ENCODE measurements around the gene AP1M2.
"Not testable (repeated sequence)": the region's sequence is repeated elsewhere in the genome, so short reads cannot be mapped to it uniquely, and the experiment has no call there.

The AP1M2 gene

DNA sequence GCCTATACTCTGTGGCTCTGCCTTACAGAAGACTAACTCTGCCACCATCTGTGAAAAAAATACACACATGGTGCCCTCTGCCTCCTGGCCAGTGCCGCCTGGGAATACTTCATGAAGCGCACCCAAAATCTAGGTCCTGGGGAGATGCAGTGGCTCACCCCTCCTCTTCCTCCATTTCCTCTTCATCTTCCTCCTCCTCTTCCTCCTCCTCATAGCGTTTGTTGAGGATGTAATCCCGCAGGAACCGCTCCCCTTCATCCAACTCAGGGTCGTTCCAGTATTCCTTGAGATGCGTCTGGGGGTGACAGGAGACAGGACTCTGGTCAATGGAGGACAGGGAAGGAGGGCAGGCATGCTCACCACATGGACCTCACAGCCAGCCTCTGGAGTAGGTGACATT is 27.0 kb downstream of the AP1M2 start:
- no peak for DNase-seq

DNA sequence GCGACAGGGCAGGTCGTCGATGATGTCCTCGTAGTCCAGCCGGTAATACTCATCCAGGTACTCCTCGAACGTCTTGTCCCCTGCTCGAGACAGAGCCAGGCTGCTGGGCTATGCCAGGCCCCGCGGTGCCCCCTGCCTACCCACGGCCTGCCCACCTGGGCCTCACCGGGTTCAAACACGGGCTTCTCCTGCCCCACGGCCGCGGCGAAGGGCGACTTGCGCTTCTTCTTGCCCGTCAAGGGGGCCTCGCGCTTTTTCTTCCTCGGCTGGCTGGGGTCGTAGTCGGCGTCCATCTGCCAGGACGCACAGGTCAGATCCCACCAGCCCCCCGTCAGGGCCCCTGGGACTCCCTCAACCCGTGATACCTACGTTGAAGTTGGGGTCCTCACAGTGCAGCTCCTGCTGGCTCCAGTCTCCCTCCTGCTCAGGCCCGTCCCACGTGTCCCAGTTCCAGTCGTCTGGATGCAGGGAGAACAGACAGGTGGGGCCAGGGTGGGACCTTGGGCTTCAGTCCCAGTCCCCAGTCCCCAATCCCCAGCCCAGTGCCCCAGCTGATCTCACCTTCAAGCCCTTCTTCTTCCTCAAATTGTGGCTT is 29.4 kb downstream of the AP1M2 start:
- DNase-seq, result no peak

DNA sequence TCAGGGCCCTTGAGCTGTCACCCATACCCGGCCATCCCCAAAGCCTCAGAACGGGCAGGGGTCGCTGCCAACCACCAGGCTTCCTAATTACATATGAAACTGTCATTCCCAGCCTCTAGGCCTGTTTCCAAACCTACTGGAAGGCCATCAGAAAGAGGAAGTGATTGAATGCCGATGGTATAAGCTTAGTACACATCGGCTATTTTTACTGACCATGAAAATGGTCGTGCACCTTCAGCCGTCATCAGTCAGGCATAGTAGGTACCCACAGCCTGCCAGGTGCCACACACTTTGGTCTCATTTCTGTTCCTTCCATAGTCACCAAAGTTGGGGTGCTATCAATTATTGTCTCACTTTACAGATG is 31.5 kb downstream of the AP1M2 start:
- no peak for DNase-seq

DNA sequence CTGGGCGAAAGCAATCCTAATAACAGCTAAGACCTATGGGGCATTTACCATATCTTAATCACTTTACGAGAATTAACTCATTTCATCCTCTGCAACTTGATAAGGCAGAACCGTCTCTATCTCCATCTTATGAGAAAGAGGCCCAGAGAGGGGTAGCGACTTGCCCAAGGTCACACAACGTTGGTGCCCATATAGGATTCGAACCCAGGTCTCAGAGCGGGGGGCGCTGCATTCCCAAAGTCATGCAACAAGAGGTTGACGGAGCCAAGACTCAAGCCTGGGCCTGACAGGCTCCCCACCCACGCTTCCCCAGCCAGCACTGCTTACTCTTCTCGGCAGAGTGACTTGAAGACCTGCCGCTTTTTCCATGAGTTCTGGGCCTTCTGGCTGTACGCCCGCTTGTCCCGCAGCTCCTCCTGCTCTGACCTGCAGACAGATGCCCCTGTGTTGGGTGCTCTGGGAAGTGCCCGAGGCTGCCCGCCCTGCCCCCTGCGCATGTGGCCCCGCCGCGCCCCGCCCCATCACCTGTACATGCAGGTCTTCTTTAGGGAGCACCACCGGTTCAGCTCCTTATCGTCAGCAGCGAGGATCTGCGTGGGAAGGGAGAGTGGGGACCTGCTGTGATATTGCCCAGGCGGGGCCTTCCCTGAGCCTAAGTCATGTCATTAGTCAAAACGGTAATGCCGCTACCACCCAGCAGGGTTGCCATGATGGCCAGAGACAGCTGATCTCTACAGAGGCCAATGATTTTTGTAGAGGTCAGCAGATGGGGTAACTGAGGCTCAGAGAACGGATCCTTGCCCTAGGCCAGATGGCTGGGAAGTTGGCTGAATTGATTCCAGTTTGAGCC is 32.1 kb downstream of the AP1M2 start:
- DNase-seq, result no peak

DNA sequence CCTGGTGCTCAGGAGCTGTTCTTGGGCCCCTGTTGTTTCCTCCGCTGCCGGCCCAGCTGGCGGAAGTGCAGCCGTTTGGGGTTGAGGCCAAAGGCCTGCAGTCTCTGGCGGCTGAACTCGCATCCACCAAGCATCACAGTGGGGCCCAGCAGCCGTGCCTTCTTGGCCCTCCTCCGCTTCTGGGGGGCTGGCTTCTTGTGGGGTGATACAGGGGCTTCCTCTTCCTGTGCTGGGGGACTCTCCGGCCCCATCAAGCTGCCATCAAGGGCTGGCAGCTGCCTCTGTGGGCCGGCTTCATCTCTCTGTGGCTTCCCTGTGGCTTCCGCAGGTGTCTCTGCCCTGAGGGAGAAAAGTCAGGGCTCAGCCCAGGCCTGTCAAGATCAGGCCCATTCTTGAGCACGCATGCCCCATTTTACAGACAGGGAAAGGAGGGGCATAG is 33.1 kb downstream of the AP1M2 start:
- no peak for DNase-seq

DNA sequence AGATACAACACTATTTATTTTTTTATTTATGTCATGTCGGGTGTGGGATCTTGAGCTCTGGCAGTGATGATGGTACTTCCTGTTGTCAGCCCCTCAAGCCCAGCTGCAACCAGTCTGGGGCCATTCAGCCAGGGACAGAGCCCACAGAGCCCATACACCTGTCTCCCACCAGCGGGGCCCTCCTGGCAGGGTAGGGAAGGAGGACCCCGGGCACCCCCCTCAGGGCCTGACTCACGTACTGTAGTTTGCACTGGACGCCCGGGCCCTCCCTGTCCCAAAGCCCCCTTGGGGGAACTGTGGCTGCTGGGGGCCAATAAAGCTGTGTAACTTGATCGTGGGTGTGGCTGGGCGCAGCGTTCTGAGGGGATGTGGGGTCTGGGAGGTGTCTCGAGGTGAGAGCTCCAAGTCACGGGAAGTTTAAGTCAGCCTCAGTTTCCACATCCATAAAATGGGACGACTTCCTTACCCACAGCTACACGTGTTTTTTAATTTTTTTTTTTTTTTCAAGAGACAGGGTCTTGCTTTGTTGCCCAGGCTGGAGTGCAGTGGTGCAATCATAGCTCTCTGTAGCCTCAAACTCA is 33.9 kb downstream of the AP1M2 start:
- DNase-seq, result no peak

DNA sequence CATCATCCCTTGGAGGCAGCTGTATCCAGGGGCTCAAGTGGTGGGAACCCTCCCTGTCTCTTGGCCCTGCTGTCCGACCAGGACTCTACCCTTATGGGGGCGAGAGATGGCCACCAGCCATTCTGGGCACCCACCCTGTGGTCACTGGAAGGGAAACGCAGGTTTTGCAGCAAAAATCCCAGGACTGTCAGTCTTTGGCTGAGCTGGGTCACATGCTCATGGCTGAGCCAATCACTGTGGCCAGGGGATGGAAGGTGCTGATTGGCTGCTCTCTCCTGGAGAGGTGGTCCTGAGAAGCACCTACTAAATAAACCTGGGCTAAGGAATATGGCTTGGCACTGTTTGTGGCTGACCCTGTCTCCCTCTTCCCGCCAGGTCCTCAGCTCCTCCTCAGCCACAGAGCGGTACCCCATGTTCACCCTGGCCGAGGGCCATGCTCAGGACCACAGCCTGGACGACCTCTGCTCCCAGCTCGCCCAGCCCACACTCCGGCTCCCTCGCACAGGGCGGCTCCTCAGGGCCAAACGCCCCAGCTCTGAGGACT is 34.5 kb downstream of the AP1M2 start:
- DNase-seq, result no peak

DNA sequence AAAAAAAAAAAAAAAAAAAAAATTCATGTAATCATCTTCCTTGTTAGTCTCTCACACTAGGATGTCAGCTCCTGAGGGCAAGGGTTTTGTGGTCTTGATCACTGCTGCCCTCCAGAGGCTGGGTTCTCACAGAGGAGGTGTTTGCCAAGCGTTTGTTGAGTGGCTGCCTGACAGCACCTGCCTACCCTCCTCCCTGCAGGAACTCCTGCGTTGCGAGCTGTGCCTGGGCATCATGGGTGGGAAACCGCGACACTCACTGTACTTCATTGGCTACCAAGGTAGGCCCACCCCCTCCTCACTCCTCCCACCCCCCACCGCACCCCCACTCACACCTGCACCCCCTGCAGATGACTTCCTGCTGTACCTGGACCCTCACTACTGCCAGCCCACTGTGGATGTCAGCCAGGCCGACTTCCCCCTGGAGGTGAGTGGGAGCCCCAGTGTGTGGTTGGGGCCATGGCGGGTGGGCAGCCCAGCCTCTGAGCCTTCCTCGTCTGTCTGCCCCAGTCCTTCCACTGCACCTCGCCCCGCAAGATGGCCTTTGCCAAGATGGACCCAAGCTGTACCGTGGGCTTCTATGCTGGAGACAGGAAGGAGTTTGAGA is 35.3 kb downstream of the AP1M2 start:
- DNase-seq, result no peak

DNA sequence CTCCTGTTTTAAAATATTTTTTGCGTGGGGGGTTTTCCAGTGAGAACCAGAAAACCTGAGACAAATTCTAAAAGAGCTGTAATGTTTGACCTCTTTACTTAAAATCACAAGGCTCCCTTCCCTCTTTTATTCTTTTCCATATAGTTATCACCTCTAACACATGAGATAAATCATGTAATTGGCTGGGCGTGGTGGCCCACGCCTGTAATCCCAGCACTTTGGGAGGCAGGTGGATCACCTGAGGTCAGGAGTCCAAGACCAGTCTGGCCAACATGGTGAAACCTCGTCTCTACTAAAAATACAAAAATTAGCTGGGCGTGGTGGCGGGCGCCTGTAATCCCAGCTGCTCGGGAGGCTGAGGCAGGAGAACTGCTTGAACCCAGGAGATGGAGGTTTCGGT is 36.1 kb downstream of the AP1M2 start:
- not testable (repeated sequence) for DNase-seq

DNA sequence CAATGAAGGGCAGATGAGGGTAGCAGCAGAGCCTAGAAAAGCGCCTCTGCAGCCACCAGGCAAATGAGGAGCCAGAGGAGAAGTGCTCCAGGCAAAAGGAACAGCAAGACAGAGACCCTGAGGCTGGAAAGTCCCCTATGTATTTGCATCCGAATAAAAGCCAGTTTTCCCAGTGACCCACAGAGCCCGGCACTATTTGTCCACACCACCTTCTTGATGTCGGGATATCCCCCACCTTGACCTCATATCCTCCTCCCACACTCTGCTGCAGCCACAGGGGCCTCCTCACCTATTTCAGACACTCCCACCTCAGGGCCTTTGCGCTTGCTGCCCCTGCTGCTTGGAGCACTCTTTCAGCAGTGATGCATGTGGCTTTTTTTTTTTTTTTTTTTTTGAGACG is 36.8 kb downstream of the AP1M2 start:
- DNase-seq, result no peak

DNA sequence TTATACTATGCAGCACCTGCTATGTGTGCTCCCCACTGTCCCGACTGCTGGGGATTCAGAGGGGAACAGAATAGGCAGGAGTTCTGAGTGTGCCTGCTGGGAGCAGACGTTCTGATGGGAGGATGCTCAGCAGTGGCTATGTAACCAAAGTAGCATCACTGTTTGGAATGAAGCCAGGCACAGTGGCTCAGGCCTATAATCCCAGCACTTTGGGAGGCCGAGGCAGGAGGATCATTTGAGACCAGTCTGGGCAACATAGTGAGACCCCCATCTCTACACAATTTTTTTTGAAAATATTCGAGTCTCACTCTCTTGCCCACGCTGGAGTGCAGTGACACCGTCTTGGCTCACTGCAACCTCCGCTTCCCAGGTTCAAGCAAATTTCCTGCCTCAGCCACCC is 37.4 kb downstream of the AP1M2 start:
- DNase-seq, result no peak

DNA sequence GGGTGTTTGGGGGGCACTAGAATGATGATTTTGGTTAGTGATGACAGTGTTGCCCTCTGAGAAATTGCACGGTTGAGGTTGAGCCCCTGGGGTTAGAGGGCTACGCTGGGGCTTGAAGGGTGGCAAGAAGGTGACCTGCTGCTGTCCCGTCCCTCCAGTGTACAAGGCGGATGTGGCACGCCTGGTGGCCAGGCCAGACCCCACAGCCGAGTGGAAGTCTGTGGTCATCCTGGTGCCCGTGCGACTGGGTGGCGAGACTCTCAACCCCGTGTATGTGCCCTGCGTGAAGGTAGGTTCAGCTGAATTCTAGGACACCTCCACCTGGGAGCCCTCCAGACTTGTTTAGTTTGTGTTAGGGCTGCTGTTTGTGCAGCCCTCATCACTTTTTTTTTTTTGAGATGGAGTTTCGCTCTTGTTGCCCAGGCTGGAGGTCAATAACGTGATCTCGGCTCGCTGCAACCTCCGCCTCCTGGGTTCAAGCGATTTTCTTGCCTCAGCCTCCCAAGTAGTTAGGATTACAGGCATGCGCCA is 38.3 kb downstream of the AP1M2 start:
- no peak for DNase-seq

DNA sequence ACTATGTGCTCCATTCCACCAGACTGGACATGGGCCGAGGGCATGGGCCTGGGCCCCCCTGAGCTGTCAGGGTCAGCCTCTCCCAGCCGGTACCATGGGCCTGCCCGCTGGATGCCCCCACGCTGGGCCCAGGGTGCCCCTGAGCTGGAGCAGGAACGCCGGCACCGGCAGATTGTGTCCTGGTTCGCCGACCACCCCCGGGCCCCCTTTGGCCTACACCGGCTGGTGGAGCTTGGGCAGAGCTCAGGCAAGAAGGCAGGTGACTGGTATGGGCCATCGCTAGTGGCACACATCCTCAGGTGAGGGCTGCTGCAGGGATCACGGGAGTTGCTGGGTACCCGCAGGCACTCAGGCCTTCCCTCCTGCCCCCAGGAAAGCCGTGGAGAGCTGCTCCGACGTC is 40.3 kb downstream of the AP1M2 start:
- DNase-seq, result no peak

DNA sequence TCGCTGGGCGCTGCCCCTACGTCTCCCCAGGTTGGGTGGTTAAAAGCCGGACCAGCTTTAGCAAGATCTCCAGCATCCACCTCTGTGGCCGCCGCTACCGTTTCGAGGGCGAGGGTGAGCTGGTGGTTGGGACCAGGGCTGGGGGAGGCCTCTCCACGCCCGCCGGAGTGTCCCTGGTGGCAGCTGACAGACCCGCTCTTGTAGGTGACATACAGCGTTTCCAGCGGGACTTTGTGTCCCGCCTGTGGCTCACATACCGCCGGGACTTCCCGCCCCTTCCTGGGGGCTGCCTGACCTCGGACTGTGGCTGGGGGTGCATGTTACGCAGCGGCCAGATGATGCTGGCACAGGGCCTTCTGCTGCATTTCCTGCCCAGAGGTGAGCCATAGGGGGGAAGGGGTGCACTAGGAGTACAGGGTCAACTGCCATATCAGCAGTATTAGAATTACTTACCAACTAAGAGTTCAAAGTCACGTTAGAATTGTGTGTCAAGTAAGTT is 42.3 kb downstream of the AP1M2 start:
- DNase-seq, result no peak

DNA sequence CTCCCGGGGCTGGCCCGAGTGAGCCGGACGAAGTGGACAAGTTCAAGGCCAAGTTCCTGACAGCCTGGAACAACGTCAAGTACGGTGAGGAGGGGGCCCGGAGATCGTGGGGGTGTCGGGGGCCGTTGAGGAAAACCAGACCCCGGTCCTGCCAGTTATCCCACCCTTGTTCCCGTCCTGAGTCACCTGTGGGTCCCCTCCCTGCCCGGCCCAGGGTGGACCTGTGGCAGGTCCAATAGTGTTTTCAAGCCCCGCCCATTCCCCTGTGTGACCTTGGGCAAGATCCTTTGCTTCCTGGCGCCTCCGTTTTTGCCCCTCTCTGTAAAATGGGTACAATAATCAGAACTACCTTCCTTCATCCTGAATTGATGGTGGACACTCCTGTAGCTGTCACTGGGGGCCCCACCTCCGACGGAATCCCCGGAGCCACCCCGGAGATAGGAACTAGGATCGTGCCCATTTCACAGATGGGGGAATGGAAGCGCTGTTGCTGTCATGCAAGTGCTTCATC is 42.8 kb downstream of the AP1M2 start:
- DNase-seq, result no peak

DNA sequence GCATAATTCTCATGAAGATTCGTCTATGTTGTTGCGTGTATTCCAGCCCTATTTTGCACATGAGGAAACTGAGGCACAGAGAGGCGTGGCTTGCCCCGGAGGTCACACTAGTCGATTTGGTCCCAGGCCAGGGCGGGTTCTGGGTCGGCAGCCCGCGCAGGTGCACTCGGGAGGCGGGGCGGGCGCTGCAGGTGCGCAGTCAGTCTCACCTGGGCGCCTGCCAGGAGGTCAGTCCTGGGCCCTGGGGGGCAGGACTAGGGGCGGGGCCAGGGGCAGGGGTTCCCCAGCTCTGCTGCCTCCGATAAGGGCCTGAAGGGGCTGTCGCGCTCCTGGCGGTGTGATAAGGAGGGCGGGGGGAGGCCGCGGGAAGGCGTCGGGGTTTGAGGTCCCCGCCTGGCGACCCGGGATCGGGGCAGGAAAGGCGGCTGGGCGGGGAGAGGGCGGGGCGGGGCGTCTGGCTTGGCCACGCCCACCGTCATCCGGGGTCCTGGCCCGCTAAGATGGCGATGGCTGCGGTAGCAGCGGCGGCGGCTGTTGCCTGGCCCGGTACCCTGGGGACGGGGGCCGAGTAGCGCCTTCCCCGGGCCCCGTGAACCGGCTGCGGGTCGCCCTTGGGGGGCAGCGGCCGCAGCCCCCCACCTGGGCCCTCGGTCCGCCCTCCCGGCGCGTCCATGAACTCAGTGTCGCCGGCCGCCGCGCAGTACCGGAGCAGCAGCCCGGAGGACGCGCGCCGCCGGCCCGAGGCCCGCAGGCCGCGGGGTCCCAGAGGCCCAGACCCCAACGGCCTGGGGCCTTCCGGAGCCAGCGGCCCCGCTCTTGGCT is 43.5 kb downstream of the AP1M2 start, which contains the start of gene ATG4D:
TSS of gene ATG4D (plus strand) at position 485 of the 822 bp plus-strand sequence. CDS start at position 672, 187 bp downstream.
- peak; percentile 66 for DNase-seq

DNA sequence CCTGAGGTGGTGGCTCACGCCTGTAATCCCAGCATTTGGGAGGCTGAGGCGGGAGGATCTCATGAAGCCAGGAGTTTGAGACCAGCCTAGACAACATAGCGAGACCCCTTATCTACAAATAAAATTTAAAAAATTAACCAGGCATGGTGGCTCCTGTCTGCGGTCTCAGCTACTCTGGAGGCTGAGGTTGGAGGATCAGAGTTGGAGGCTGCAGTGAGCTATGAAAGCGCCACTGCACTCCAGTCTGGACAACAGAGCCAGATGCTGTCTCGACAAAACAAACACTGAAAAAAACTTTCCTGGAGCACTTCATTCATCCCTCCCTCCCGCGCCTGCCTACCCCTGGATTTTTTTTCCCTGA is 44.1 kb downstream of the AP1M2 start:
- no peak for DNase-seq

DNA sequence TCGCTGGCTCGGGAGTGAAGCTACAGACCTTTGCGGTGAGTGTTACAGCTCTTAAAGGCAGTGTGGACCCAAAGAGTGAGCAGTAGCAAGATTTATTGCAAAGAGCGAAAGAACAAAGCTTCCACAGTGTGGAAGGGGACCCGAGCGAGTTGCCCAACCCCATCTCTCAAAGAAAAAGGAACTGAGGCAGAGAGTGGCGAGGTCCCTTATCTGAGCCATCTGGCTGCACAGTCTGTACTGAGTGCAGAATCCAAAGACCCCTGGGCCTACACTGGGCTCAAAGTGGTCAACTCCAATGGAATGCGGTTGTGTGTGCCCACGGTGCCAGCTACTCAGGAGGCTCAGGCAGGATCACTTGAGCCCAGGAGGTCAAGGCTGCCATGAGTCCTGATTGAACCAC is 48.1 kb downstream of the AP1M2 start:
- not testable (repeated sequence) for DNase-seq

DNA sequence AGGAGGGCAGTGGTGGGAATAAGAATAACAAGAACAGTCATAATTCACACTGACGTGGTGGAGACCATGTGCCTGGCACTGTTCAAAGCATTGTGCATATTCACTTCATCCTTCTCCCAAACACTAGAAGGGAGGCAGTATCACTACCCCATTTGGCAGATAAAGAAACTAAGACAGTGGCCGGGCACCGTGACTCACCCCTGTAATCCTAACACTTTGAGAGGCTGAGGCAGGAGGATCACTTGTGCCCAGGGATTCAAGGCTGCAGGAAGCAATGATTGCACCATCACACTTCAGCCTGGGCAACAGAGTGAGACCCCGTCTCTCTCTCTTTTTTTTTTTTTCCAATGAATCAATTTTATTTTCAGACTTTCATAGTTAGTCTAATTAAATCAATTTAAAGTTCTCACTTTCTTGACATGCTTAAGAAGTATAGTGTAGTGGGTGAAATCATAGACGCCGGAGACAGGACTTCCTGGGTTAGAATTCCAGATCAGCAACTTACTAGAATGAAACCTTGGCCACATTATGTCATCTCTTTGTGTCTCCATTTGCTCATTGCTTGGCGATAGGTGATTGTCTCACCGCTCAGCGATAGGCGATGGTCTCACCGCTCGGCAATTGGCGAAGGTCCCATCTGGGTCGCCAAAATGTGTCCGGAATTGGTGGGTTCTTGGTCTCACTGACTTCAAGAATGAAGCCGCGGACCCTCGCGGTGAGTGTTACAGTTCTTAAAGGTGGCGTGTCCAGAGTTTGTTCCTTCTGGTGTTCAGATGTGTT is 48.7 kb downstream of the AP1M2 start:
- no peak for DNase-seq

DNA sequence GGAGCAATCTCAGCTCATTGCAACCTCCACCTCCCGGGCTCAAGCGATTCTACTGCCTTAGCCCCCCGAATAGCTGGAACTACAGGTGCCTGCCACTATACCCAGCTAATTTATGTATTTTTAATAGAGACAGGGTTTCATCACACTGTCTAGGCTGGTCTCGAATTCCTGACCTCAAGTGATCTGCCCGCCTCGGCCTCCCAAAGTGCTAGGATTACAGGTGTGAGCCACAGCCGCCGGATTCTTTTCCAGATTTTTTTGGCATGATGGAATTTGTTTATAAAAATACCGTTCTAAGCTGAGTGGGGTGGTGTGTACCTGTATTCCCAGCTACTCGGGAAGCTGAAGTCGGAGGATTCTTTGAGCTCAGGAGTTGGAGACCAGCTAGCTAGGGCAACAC is 49.4 kb downstream of the AP1M2 start:
- no peak for DNase-seq

DNA sequence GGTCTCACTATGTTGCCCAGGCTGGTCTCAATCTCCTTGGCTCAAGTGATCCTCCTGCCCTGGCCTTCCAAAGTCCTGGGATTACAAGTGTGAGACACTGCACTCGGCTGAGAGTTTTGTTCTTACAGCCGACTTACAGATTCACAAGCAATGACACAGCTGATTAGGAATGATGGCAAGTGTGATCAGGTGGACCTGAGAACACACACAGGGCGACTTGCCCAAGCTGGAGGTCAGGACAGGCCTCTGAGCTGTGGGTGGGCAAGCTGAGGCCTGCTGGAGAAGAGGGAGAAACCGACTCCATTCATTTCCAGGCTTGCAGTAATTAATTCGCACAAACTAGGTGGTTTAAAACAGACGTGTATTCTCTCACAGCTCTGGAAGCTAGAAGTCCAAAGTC is 51.5 kb downstream of the AP1M2 start:
- DNase-seq, result no peak
